ENCODE data around the gene PIP5K1B. TPM values are rescaled to one million over a fixed set of nuclear protein-coding genes. Genes with fewer than 3 reads are reported as not detected.
"Not testable (repeated sequence)": the region's sequence is repeated elsewhere in the genome, so short reads cannot be mapped to it uniquely, and the experiment has no call there.

Gene PIP5K1B
- total and polyA plus RNA-seq, 2 experiments from 2014 or later = 3.7 to 10.2 TPM

- DNase-seq (ENCODE audit: low spot score) = no peak
- H3K36me3 ChIP-seq (replicated peaks; ENCODE audit: insufficient read depth, low read depth) = no peaks in the 10 kb centered on the region
- TF ChIP-seq CTCF (IDR thresholded peaks at IDR 0.05; ENCODE audit: poor library complexity) (no peak), EZH2 (IDR thresholded peaks at IDR 0.05; ENCODE audit: borderline replicate concordance) (no peak), EZH2phosphoT487 (IDR thresholded peaks at IDR 0.05; ENCODE audit: low read depth, severe bottlenecking, unreplicated experiment) (no peak)
These were observed 278.7 kb downstream of the PIP5K1B start for GRCh38 chr9:68983522-68984424.

GRCh38 chr9:68986949-68987348, 281.9 kb downstream of the PIP5K1B start:
- not testable (repeated sequence) for H3K9me2 ChIP-seq (replicated peaks; ENCODE audit: insufficient read depth); H2AFZ ChIP-seq; H3K79me2 ChIP-seq; H3K36me3 ChIP-seq (replicated peaks; ENCODE audit: insufficient read depth, low read depth); H3K9me3 ChIP-seq (ENCODE audit: low read depth); H3K4me1 ChIP-seq (ENCODE audit: insufficient read depth); DNase-seq (ENCODE audit: low spot score); H3K27ac ChIP-seq; H3K27me3 ChIP-seq; H3K4me2 ChIP-seq; H4K20me1 ChIP-seq (ENCODE audit: insufficient read depth, poor library complexity, severe bottlenecking); H3K4me3 ChIP-seq
- WGBS (ENCODE audit: low lambda C conversion rate, missing lambda C conversion rate) = 94% methylated on average over 7 of the region's 7 CpGs

More at GRCh38 chr9:68983522-68984424, 278.7 kb downstream of the PIP5K1B start:
- Histone ChIP-seq H3K9me2 (replicated peaks; ENCODE audit: insufficient read depth) (no peaks in the 10 kb centered on the region), H3K4me3 (no peak overlapping the region), H2AFZ (no peak overlapping the region), H3K4me1 (ENCODE audit: insufficient read depth) (peaks cover 27% of the 10 kb centered on the region), H4K20me1 (ENCODE audit: insufficient read depth, poor library complexity, severe bottlenecking) (no peaks in the 10 kb centered on the region), H3K79me2 (no peaks in the 10 kb centered on the region), H3K27ac (no peak overlapping the region), H3K9me3 (ENCODE audit: low read depth) (no peaks in the 10 kb centered on the region), H3K4me2 (no peak overlapping the region), H3K27me3 (no peaks in the 10 kb centered on the region)
- 72% methylated on average over 3 of the region's 3 CpGs for WGBS (ENCODE audit: low lambda C conversion rate, missing lambda C conversion rate)

- Histone ChIP-seq H3K36me3 (replicated peaks; ENCODE audit: insufficient read depth, low read depth) (no peaks in the 10 kb centered on the region), H3K4me3 (no peak overlapping the region), H3K4me1 (ENCODE audit: insufficient read depth) (no peaks in the 10 kb centered on the region), H3K9me2 (replicated peaks; ENCODE audit: insufficient read depth) (no peaks in the 10 kb centered on the region), H2AFZ (no peak overlapping the region), H3K79me2 (no peaks in the 10 kb centered on the region), H3K4me2 (no peak overlapping the region), H3K9me3 (ENCODE audit: low read depth) (no peaks in the 10 kb centered on the region), H3K27ac (no peak overlapping the region), H4K20me1 (ENCODE audit: insufficient read depth, poor library complexity, severe bottlenecking) (no peaks in the 10 kb centered on the region), H3K27me3 (no peaks in the 10 kb centered on the region)
- WGBS (ENCODE audit: low lambda C conversion rate, missing lambda C conversion rate) = 89% methylated on average over 9 of the region's 9 CpGs
- no peak for TF ChIP-seq EZH2phosphoT487 (IDR thresholded peaks at IDR 0.05; ENCODE audit: low read depth, severe bottlenecking, unreplicated experiment)
- TF ChIP-seq EZH2 (IDR thresholded peaks at IDR 0.05; ENCODE audit: borderline replicate concordance) = no peak
- TF ChIP-seq CTCF (IDR thresholded peaks at IDR 0.05; ENCODE audit: poor library complexity) = no peak
- DNase-seq (ENCODE audit: low spot score) = no peak
These were observed 286.4 kb downstream of the PIP5K1B start for GRCh38 chr9:68991457-68991856.

- Histone ChIP-seq H3K27me3 (no peaks in the 10 kb centered on the region), H3K27ac (no peak overlapping the region)
- TF ChIP-seq EZH2phosphoT487 (IDR thresholded peaks at IDR 0.05; ENCODE audit: low read depth, severe bottlenecking, unreplicated experiment) = no peak
- no peak for TF ChIP-seq CTCF (IDR thresholded peaks at IDR 0.05; ENCODE audit: poor library complexity)
- no peak for TF ChIP-seq EZH2 (IDR thresholded peaks at IDR 0.05; ENCODE audit: borderline replicate concordance)
These were observed 290.7 kb downstream of the PIP5K1B start for GRCh38 chr9:68995776-68996175.

More at GRCh38 chr9:68995776-68996175, 290.7 kb downstream of the PIP5K1B start:
- no peak overlapping the region for H2AFZ ChIP-seq
- no peaks in the 10 kb centered on the region for H3K4me1 ChIP-seq (ENCODE audit: insufficient read depth)
- H3K9me2 ChIP-seq (replicated peaks; ENCODE audit: insufficient read depth) = no peaks in the 10 kb centered on the region
- no peaks in the 10 kb centered on the region for H3K36me3 ChIP-seq (replicated peaks; ENCODE audit: insufficient read depth, low read depth)
- H4K20me1 ChIP-seq (ENCODE audit: insufficient read depth, poor library complexity, severe bottlenecking) = no peaks in the 10 kb centered on the region
- no peak overlapping the region for H3K4me2 ChIP-seq
- no peak for DNase-seq (ENCODE audit: low spot score)
- WGBS (ENCODE audit: low lambda C conversion rate, missing lambda C conversion rate) = 91% methylated on average over 2 of the region's 3 CpGs
- no peaks in the 10 kb centered on the region for H3K79me2 ChIP-seq
- no peaks in the 10 kb centered on the region for H3K9me3 ChIP-seq (ENCODE audit: low read depth)
- no peak overlapping the region for H3K4me3 ChIP-seq

Data from hepatocyte (in vitro differentiated cells).